Urothelium cell line (cell line): Measurements from ENCODE around the gene MORC2.

Experiments used
- DNase-seq: peaks from one replicate; pipeline ENCODE4 v3.0.0; 2011; ENCODE audit warnings: low spot score, mixed read lengths
- FAIRE-seq: peaks from 2 replicates; lab custom pipeline; 2011; peaks lifted over from hg19 to GRCh38; lab: Jason Lieb, UNC

Gene MORC2

DNA sequence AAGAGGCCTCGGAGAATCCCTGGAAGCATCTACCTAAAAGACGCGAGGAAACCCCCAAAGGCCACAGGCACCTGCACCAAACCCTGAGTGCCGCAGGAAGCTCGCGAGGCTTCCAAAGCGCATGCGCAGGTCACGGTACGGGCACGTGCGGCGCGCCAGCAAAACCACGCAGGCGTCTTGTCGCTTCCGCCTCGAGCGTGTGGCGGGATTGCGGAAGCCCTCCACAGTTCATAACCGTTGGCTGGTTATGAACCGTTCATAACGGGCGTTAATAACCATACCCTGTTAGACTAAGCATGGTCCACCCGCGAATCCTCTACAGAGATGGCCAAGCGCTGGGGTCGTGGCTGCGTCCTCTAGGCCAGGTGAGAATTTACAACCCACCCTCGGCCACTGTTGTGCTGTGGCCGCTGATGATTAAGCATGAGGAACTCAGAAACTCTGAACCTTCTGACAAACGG is 46.4 kb downstream of the MORC2 start:
- no peak for FAIRE-seq
- no peak for DNase-seq

DNA sequence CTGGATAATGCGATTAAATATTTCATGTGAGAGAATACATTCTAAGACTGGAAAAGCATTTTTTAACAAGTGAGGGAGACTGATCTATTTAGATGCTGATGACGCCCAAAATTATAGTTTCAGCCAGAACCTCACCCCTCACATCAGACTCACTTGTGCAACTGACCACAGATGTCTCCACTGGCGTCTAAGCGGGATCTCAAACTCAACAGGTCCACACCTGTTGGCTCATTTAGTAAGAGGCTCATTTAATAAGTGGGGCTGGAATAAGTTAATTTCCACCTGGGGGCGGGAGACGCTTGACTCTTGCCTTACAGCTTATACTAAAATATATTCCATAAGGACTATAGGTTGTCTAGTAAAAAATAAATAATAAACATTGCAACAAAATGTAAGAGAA is 47.5 kb downstream of the MORC2 start:
- no peak for DNase-seq
- FAIRE-seq = no peak

GRCh38 chr22:30920407-30920806 is 48.2 kb downstream of the MORC2 start:
- DNase-seq (peak; percentile 84), FAIRE-seq (no peak)

DNA sequence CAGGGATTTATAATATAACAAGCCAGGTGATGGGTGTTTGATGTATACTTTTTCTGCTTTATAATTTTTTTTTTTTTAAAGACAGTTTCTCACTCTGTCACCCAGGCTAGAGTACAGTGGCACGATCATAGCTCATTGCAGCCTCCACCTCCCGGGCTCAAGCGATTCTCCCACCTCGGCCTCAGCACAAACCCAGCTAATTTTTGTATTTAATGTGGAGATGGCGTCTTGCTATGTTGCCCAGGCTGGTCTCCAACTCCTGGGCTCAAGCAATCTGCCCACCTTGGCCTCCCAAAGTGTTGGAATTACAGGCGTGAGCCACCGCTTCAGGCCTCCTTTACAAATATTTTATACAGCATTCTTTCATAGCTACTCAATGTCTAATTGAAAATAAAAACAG is 48.6 kb downstream of the MORC2 start:
- FAIRE-seq (no peak), DNase-seq (no peak)

DNA sequence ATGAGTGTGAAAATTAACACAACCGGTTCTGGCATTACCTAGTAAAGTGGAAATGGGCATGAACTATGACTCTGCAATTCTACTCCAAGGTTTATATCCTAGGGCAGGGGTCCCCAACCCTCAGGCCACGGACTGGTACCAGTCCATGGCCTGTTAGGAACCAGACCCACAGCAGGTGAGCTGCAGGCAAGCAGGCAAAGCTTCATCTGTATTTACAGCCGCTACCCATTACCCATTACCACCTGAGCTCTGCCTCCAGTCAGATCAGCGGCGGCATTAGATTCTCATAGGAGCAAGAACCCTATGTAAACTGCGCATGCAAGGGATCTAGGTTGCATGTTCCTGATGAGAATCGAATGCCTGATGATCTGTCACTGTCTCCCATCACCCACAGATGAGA is 49.8 kb downstream of the MORC2 start:
- no peak for FAIRE-seq

GRCh38 chr22:30910358-30910757 is 58.2 kb downstream of the MORC2 start:
- DNase-seq (no peak), FAIRE-seq (no peak)

More for the DNA sequence above, 49.8 kb downstream of the MORC2 start:
- no peak for DNase-seq

- DNase-seq = no peak
- no peak for FAIRE-seq
Measured at GRCh38 chr22:30909306-30909705, 59.3 kb downstream of the MORC2 start.

DNA sequence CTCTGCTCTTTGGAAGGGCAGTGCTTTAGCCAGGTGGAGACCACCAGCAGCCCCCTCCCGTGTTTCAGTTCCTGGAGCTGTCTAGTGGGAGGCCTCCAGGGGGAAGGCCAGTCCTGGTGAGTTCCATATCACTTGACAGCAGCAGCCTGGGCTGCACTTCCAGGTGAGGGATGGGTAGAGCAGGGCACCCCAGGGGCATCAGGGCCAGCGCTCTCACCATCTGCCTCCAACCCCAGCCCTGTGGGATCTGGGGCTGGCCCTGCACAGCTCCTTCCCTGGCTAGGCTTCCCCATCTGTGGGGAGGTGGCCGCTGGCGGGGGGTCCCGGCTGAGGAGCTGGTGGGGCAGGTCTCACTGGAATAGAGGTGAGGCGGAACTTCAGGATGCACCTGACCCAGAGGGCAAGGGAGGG is 60.5 kb downstream of the MORC2 start:
- DNase-seq (no peak), FAIRE-seq (no peak)

GRCh38 chr22:30906946-30907345 is 61.6 kb downstream of the MORC2 start:
- FAIRE-seq = no peak

DNA sequence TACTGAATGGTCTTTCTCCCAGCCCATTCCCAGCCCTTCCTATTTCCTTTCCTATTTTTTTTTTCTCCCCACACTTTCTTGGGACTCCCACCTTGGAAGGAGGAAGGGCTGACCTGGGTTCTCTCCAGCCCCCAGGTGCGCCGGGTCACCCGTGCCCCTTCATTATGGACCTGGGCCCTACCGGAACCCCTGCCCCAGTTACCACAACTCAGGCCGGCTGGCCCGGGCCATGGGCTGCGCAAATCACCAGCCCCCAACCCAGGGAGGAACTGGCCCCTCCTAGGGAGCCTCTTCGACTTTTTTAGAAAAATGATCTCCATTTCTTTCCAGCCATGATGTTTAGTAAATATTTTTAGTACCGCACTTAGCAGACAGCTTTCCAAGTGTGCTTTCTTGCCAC is 62.2 kb downstream of the MORC2 start:
- DNase-seq = no peak

More at GRCh38 chr22:30906946-30907345, 61.6 kb downstream of the MORC2 start:
- no peak for DNase-seq

GRCh38 chr22:30905696-30906341 is 62.8 kb downstream of the MORC2 start:
- FAIRE-seq (no peak), DNase-seq (no peak)

More for the DNA sequence above, 62.2 kb downstream of the MORC2 start:
- no peak for FAIRE-seq

- DNase-seq (no peak), FAIRE-seq (no peak)
Measured at GRCh38 chr22:30903876-30904460, 64.6 kb downstream of the MORC2 start.

- FAIRE-seq (no peak), DNase-seq (no peak)
Measured at GRCh38 chr22:30902496-30903357, 65.8 kb downstream of the MORC2 start.

DNA sequence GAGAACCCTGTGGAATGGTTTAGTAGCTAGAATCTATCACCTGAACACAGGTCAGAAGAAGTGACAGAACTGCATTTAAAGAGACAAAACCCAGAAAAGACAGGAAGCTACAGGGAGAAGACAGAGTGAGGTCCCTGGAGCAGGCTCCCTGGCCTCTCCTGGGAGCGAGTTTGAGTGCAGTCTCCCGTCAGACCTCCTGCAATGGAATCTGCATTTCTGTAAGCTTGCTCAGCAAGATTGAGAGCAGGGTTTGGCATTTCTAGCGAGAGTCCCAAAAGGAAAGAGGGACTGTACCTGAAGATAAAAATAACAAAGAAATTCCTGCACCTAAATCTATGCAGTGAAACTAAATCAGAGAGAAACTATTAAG is 74.2 kb downstream of the MORC2 start:
- FAIRE-seq = no peak
- DNase-seq = no peak

DNA sequence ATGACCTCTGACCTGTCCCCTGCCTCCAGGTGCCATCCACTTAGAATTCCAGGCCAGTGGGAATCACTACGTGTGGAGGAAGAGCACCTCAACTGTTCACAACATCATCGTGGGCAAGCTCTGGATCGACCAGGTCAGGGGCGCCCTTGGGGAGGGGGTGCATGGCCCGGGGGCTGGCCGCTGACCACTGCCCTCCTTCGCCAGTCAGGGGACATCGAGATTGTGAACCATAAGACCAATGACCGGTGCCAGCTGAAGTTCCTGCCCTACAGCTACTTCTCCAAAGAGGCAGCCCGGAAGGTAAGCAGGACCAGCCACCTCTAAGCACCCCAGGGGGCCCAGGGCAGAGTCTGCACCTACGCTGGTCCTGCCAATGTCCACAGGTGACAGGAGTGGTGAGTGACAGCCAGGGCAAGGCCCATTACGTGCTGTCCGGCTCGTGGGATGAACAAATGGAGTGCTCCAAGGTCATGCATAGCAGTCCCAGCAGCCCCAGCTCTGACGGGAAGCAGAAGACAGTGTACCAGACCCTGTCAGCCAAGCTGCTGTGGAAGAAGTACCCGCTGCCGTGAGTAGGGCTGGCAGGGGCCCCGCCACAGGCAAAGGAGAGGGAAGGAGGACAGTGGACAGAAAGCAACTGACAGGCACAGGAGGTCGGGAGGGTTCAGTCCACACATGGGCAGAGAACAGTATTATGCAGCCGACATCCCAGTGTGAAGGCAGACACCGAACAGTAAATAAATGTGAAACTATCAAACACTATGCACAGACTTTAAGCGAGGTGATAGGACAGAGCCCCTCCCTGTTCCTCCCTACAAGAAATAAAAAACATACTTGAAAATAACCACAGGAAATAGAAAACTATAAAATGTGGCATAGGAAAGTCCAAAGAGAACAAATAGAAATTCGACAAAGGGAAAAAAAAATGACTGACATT is 74.9 kb downstream of the MORC2 start:
- FAIRE-seq (no peak), DNase-seq (no peak)

- FAIRE-seq (no peak), DNase-seq (no peak)
Measured at GRCh38 chr22:30892731-30893221, 75.8 kb downstream of the MORC2 start.

DNA sequence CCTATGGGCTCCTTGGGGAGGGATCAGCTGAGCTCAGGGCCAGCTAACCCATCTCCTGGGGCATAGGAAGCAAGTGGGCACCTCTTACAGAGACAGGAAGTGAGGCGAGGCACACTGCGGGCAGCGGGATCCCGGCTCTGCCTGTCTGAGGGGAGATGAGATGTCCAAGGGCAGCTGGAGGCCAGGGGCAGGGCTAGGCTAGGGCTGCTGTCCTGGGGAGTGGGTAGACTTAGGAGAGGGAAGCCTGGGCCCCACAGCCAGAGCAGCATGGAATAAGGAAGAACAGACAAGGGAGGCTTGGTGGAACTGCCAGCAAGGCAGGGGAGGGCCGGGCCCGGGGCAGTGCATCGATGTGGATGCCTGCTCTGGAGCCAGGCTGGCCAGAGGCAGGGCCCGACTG is 76.3 kb downstream of the MORC2 start:
- FAIRE-seq (no peak), DNase-seq (no peak)

GRCh38 chr22:30891781-30892180 is 76.8 kb downstream of the MORC2 start:
- FAIRE-seq = no peak
- DNase-seq = no peak

- FAIRE-seq (no peak), DNase-seq (no peak)
Measured at GRCh38 chr22:30891443-30891755, 77.2 kb downstream of the MORC2 start.

DNA sequence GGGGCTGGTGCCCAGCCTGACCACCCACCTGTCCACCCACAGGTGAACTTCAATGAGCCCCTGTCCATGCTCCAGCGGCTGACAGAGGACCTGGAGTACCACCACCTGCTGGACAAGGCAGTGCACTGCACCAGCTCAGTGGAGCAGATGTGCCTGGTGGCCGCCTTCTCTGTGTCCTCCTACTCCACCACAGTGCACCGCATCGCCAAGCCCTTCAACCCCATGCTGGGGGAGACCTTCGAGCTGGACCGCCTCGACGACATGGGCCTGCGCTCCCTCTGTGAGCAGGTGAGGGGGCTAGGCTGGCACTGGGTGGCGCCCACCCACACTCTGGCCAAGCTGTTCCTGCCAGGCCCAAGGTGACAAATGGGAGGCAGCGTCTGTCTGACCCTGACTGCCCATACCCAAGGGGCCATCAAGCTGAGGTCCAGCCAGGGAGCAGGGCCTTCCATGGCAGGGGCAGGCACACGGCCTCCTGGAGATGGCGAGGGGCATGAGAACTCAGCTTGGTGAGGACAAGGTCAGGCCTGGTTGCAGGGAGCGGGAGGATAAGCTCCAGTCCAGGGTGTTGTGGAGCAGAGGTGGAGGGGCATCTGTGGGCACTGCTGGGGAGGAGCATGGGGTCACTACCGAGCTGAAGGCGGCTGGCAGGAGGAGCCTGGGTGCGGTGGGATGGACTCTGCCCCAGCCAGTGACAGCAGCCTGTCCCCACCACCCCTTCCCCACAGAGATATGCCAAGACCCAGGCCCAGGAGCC is 77.7 kb downstream of the MORC2 start:
- peak; percentile 76 for DNase-seq
- peak; percentile 93 for FAIRE-seq
